K562 (cell line): ENCODE results near the gene BRCA1. TPM values are rescaled to one million over a fixed set of nuclear protein-coding genes. Genes with fewer than 3 reads are reported as not detected.

ENCODE experiments used
- AFF4 ChIP-seq: sonication (generic); formaldehyde crosslinking; IDR thresholded peaks from 2 replicates; pipeline ENCODE4 v1.8.0; 2023; ENCODE audit warnings: mild to moderate bottlenecking, missing genetic modification reagents
- BHLHE40 ChIP-seq: IDR thresholded peaks from 2 replicates; pipeline ENCODE4 v1.6.1; 2011; ENCODE audit warnings: low read length, improper control_type of control experiment
- E2F1 ChIP-seq: sonication (generic); formaldehyde crosslinking; IDR thresholded peaks from 2 replicates; pipeline ENCODE4 v1.8.1; 2023; ENCODE audit warnings: mild to moderate bottlenecking, missing genetic modification reagents, moderate library complexity
- ETS1 ChIP-seq: conservative IDR thresholded peaks from 2 replicates; pipeline ENCODE4 v1.6.1; 2011; ENCODE audit warnings: low read depth, mild to moderate bottlenecking, low read length; ENCODE audit not compliant: control insufficient read depth
- RERE ChIP-seq: sonication (generic); formaldehyde crosslinking; IDR thresholded peaks from 2 replicates; pipeline ENCODE4 v1.8.0; 2023; ENCODE audit warnings: missing genetic modification reagents, mild to moderate bottlenecking, borderline replicate concordance
- SAFB ChIP-seq: fragments of 200-400 bp; formaldehyde crosslinking; IDR thresholded peaks from 2 replicates; pipeline ENCODE4 v1.6.1; 2017; ENCODE audit warnings: low read depth, low read length, borderline replicate concordance
- SP1 ChIP-seq: sonication (generic); formaldehyde crosslinking; IDR thresholded peaks from 2 replicates; pipeline ENCODE4 v1.8.1; 2022; ENCODE audit warnings: mild to moderate bottlenecking, missing genetic modification reagents
- TAF1 ChIP-seq: IDR thresholded peaks from 2 replicates; pipeline ENCODE4 v1.6.1; 2011; ENCODE audit warnings: mild to moderate bottlenecking, low read length, moderate library complexity; ENCODE audit not compliant: insufficient read depth, control insufficient read depth, severe bottlenecking; ENCODE audit errors: extremely low read depth
- ZBTB8A ChIP-seq: fragments of 450-650 bp; IDR thresholded peaks from 2 replicates; pipeline ENCODE4 v1.6.1; 2018; ENCODE audit warnings: mild to moderate bottlenecking, moderate library complexity; ENCODE audit not compliant: partially characterized antibody
- polyA plus RNA-seq, 8 experiments: library from polyadenylated mRNA; depleted of rRNA in 4 of 8; stranded (reverse) in 5 of 8; unstranded in 3 of 8; fragments of >200 nt; fragmentation: Nextera tagmentation in 2 of 8; fragmentation: Illumina TruSeq in 1 of 8; extraction: Ambion mirVana in 2 of 8; extraction: Trizol in 1 of 8; gene quantifications; 2 replicates each; pipeline versions ENCODE4 v1.2.1 to v1.2.3, GENCODE V29; 2011 to 2014; ENCODE audit warnings: inconsistent platforms in 1 of 8, missing spikeins in 1 of 8
- total RNA-seq, 7 experiments: library from RNA; depleted of rRNA in 6 of 7; stranded (reverse); fragments of >200 nt in 6 of 7; fragmentation: Illumina TruSeq in 2 of 7; extraction: Trizol in 2 of 7; gene quantifications; 2 replicates each; pipeline versions ENCODE4 v1.2.1 to v1.2.3, GENCODE V29; 2011 to 2021; ENCODE audit warnings: low replicate concordance in 1 of 7

The BRCA1 gene
- total and polyA plus RNA-seq, 9 of the 15 experiments (the other 6 are each of a cell fraction or from before 2014, with no cell fraction given) = 25.9 to 95.3 (median 62.3) TPM

- TF ChIP-seq TAF1 (peak; percentile 30), ZBTB8A (no peak), E2F1 (CRISPR knock-in tag) (peak; percentile 80; the same call in 1 of the 2 replicates), ETS1 (peak; percentile 67; the same call in 1 of the 2 replicates), AFF4 (CRISPR knock-in tag) (0 out of 2 replicates have a peak, but pooled peaks have one; percentile 26), RERE (CRISPR knock-in tag) (no peak), SP1 (CRISPR knock-in tag) (0 out of 2 replicates have a peak, but pooled peaks have one; percentile 42), BHLHE40 (peak; percentile 43), SAFB (peak; percentile 79)
Observed at GRCh38 chr17:43021741-43022512, 103.2 kb downstream of the BRCA1 start, which contains the start of gene VAT1 (continued).
